Bronchial epithelial cell (primary cell): ENCODE results near the gene BORCS8. TPM values are rescaled to one million over a fixed set of nuclear protein-coding genes. Genes with fewer than 3 reads are reported as not detected.
A peak's percentile ranks its signal among the peaks of the same experiment; 100 is the strongest.
"Not testable (repeated sequence)": the region's sequence is repeated elsewhere in the genome, so short reads cannot be mapped to it uniquely, and the experiment has no call there.

ENCODE experiments used
- DNase-seq: peaks from one replicate; pipeline ENCODE4 v3.0.0-alpha.2; 2010; ENCODE audit warnings: low read depth
- FAIRE-seq: peaks from 2 replicates; lab custom pipeline; 2011; peaks lifted over from hg19 to GRCh38; lab: Jason Lieb, UNC
- H3K27me3 ChIP-seq: 2 replicates; pipeline ENCODE4 v1.5.1; 2011; ENCODE audit warnings: low read length; ENCODE audit not compliant: control insufficient read depth, insufficient read depth
- H3K36me3 ChIP-seq: 2 replicates; pipeline ENCODE4 v1.5.1; 2011; ENCODE audit warnings: low read length; ENCODE audit not compliant: control insufficient read depth, insufficient read depth
- H3K4me3 ChIP-seq: 2 replicates; pipeline ENCODE4 v1.5.1; 2011; ENCODE audit warnings: mild to moderate bottlenecking, low read depth, low read length, control low read depth
- CTCF ChIP-seq: IDR thresholded peaks from 2 replicates; pipeline ENCODE4 v1.5.1; 2011; ENCODE audit warnings: mild to moderate bottlenecking, moderate library complexity, low read length, control low read depth, inconsistent platforms; ENCODE audit not compliant: insufficient read depth, severe bottlenecking
- total RNA-seq: library from RNA; depleted of rRNA; stranded (reverse); fragments of >200 nt; gene quantifications from 2 replicates; pipeline ENCODE4 v1.2.1, GENCODE V29; 2014

Gene BORCS8
- total RNA-seq, 1 donor from 2014 or later: 10.3 TPM

- DNase-seq (no peak), FAIRE-seq (peak; percentile 36)
- H3K36me3 ChIP-seq: peaks cover 16% of the 10 kb centered on the region
- TF ChIP-seq CTCF: no peak
- H3K27me3 ChIP-seq: no peaks in the 10 kb centered on the region
- H3K4me3 ChIP-seq: no peak overlapping the region
Observed at GRCh38 chr19:19181488-19181998, 10.4 kb downstream of the BORCS8 start.

- Histone ChIP-seq H3K4me3 (no peak overlapping the region), H3K27me3 (no peaks in the 10 kb centered on the region), H3K36me3 (peaks cover 9% of the 10 kb centered on the region)
- no peak for FAIRE-seq
- no peak for TF ChIP-seq CTCF
- no peak for DNase-seq
Observed at GRCh38 chr19:19179548-19180441, 12.2 kb downstream of the BORCS8 start.

- peaks cover 9% of the 10 kb centered on the region for H3K36me3 ChIP-seq
- H3K27me3 ChIP-seq: no peaks in the 10 kb centered on the region
- no peak overlapping the region for H3K4me3 ChIP-seq
- no peak for TF ChIP-seq CTCF
- DNase-seq (no peak), FAIRE-seq (no peak)
Observed at GRCh38 chr19:19176950-19177349, 15.0 kb downstream of the BORCS8 start.

- not testable (repeated sequence) for H3K36me3 ChIP-seq, DNase-seq, FAIRE-seq, H3K4me3 ChIP-seq, H3K27me3 ChIP-seq
Observed at GRCh38 chr19:19173243-19173642, 18.7 kb downstream of the BORCS8 start.

- FAIRE-seq (no peak), DNase-seq (no peak)
- no peaks in the 10 kb centered on the region for H3K27me3 ChIP-seq
- H3K4me3 ChIP-seq: no peak overlapping the region
- no peak for TF ChIP-seq CTCF
- H3K36me3 ChIP-seq: no peaks in the 10 kb centered on the region
Observed at GRCh38 chr19:19171821-19172532, 20.0 kb downstream of the BORCS8 start.
